Stimulated activated CD8-positive, alpha-beta memory T cell treated with anti-CD3 and anti-CD28 coated beads, Interleukin-4, amount 100 ng/mL, for 1 hour (primary cell): ENCODE data around the gene PRRT2.
"Not testable (repeated sequence)": the region's sequence is repeated elsewhere in the genome, so short reads cannot be mapped to it uniquely, and the experiment has no call there.

ENCODE experiments used
- DNase-seq, 2 donors: peaks; one replicate each; pipeline ENCODE4 v3.0.0-alpha.2; 2020; ENCODE audit warnings: low read depth in 2 of 2, low spot score in 1 of 2

The PRRT2 gene

DNA sequence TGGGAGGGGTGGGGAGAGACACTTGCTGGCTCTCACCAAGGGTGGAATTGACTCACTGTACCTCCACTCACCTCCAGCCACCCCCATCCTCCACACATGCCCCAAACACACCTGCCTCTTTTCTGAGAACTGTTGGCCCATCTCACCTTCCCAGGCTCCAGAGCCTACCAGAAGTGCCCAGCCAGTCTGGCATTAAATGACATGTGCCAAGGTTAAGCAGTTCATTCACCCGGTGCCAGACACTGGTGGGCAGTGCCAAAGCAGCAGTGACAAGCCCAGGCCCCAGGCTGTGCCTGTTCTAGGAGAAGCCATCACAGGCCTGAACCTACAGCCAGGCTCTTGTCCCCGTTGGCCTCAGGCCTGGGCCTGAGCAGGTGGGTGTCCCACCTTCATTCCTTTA, 19.5 kb downstream of the PRRT2 start:
- no peak for DNase-seq

- not testable (repeated sequence) for DNase-seq
These were observed 21.2 kb downstream of the PRRT2 start for GRCh38 chr16:29833219-29833618.

- DNase-seq, result no peak
These were observed 22.1 kb downstream of the PRRT2 start for GRCh38 chr16:29834079-29834478.

DNA sequence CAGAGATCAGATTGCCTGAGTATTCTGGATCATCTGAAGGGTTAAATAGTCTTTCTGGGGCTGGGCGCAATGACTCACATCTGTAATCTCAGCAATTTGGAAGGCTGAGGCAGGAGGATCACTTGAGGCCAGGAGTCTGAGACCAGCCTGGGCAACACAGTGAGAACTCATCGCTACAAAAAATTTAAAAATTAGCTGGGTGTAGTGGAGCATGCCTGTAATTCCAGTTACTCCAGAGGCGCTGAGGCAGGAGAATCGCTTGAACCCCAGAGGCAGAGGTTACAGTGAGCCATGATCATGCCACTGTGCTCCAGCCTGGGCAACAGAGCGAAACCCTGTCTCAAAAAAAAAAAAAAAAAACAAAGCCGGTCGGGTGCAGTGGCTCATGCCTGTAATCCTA, 23.9 kb downstream of the PRRT2 start:
- no peak for DNase-seq

DNA sequence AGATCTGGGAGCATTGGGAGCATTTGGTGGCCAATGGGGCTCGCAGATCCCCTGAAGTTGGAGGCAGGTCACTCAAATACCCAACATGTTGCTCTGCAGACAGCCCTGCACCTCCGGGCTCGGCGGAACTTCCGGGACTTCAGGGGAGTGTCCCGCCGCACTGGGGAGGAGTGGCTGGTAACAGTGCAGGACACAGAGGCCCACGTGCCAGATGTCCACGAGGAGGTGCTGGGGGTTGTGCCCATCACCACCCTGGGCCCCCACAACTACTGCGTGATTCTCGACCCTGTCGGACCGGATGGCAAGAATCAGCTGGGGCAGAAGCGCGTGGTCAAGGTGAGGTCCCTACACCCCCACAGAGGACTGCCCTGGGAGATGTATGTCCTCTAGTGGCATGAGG, 24.6 kb downstream of the PRRT2 start:
- no peak for DNase-seq

DNA sequence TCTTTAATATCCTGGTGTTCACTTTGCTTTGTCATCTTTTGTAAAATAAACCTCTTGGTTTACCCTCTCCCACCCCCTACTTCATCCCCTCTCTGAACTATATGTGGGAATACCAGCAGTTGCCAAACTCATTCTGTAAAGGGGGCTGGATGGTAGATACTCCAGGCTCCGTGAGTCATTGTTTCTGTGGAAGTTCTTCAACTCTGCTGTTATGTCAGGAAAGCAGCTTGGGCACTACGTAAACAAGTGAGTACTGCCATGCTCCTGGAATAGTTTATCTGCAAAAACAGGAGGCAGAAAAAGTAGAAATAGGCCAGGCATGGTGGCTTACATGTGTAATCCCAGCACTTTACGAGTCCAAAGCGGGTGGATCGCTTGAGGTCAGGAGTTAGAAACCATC, 25.8 kb downstream of the PRRT2 start:
- DNase-seq, result no peak

GRCh38 chr16:29839822-29840221, 27.8 kb downstream of the PRRT2 start:
- no peak for DNase-seq

GRCh38 chr16:29840240-29840639, 28.2 kb downstream of the PRRT2 start:
- DNase-seq, result no peak

GRCh38 chr16:29841631-29842030, 29.6 kb downstream of the PRRT2 start:
- no peak for DNase-seq

DNA sequence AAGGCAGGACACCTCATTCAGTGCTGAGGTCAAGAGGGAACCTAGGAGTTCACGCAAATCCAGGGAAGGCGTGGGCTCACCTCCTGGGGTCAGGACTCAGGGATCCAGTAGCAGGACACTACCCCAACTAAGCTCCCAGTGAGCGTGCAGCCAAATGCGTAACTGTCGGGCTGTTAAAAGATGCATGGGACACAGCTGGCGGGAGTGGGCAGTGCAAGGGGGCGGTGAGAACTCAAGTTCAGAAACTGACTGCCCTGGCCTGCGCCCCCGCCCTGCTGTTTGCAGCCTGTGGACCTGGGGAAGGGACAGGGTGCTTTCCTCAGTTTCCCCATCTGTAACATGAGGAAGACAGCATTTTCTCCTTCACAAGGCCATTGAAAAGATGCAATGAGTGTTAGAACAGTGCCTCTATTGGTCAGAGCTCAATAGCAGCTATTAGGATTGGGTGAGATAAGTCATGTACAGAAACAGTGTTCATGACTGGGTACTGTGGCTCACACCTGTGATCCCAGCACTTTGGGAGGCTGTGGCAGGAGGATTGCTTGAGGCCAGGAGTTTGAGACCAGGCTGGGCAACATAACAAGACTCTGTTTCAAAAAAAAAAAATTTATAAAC, 30.8 kb downstream of the PRRT2 start:
- no peak for DNase-seq

DNA sequence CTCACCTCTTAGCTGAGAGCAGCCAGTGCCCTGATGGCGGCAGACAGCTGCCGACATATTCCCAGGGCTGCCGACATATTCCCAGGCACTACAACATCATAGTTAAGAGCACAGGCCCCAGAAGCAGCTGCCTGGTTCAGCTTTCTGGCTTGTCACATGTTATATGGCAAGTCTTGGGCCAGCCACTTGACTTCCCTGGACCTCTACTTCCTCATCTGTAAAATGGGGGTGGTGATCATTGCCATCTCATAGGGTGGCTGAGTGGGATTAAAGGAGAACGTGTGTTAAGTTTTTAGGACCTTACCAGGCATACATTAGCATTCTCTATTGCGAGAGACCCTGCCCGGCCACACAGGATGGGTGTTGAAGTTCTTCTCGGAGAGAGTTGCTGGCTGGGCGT, 31.9 kb downstream of the PRRT2 start:
- DNase-seq, result no peak

DNA sequence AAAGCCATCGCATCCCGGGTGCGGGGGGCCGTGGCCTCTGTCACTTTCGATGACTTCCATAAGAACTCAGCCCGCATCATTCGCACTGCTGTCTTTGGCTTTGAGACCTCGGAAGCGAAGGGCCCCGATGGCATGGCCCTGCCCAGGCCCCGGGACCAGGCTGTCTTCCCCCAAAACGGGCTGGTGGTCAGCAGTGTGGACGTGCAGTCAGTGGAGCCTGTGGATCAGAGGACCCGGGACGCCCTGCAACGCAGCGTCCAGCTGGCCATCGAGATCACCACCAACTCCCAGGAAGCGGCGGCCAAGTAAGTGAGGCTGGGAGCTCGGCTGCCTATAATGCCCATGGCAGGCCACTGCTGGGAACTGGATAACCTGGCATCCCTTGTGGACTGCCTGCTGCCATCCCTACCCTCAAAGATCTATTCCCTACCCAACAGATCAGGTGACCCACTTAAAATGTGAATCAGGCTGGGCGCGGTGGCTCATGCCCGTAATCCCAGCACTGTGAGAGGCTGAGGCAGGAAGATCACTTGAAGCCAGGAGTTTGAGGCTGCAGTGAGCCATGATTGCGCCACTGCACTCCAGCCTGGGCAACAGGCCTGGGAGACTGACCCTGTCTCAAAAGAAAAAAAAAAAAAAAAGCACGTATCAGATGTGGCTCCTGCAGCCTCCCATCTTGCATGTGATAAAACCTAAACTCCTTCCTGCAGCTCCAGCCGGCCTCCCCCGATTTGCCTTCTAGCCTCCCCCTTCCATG, 32.8 kb downstream of the PRRT2 start:
- no peak for DNase-seq

GRCh38 chr16:29845656-29846055, 33.7 kb downstream of the PRRT2 start:
- DNase-seq, result no peak

- DNase-seq, result peak; percentile 58 to 72
These were observed 36.7 kb downstream of the PRRT2 start for GRCh38 chr16:29848420-29849297.

DNA sequence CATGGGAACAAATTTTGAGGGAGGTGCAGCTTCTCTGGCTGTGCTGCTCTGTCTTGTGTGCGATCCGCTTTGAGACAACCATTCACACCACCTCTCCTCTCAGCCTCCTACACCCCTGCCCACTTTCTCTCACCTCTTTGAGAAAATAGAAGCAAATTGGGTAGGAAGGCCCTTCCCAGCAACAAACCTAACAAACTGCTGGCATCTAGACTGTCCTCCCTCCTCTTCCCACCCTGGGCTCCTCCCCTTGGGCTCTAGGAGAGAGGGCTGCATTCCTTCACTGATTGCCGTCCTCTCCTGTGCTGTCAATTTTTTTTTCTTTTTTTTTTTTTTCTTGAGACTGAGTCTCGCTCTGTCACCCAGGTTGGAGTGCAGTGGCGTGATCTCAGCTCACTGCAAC, 37.5 kb downstream of the PRRT2 start:
- no peak for DNase-seq

GRCh38 chr16:29850998-29851397, 39.0 kb downstream of the PRRT2 start:
- DNase-seq, result no peak

DNA sequence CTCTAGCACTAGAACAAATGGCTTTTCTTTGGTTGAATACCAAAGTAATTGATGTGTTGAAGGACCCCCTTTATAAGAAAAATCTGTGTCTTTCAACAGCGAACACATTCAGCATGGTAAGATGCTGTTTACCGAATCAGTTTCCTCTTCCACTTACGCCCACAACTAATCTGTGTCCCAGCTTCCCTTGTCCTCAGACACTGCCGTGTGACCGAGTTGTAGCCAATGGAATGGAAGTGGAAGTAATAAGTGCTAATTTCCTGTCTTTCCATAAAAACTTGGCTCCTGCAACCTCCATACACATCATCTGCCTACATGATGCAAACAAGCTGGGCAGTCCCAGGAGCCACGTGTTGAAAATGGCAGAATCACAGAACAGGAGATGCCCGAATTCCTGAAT, 40.7 kb downstream of the PRRT2 start:
- no peak for DNase-seq

- DNase-seq, result no peak
These were observed 42.6 kb downstream of the PRRT2 start for GRCh38 chr16:29854520-29855100.

DNA sequence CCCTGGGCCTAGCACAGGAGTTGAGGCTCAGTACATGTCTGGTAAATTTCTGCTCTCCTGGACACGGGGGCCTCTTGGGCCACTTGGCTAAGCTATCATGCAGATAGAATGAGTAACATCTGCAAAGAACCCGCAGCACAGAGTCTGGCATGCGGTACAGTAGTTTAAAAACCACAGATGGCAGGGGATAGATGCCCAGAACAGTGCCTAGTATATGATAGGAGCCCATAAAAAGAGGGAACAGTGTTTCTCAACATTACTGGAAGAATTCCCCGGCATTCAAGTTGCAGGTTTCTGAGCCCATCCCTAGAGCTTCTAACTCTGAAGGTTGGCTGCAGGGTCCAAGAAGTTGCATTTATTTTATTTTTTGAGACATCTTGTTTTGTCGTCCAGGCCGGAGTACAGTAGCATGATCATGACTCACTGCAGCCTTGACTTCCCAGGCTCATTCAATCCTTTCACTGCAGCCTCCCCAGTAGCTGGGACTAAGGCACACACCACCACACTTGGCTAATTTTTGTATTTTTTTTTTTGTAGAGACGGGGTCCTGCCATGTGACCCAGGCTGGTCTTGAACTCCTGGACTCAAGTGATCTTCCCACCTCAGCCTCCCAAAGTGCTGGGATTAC, 45.3 kb downstream of the PRRT2 start:
- no peak for DNase-seq

GRCh38 chr16:29858149-29858849, 46.3 kb downstream of the PRRT2 start:
- no peak for DNase-seq

GRCh38 chr16:29858974-29859373, 47.0 kb downstream of the PRRT2 start:
- no peak for DNase-seq
